PC-9 (cell line): ENCODE measurements around the gene GATA6. TPM values are rescaled to one million over a fixed set of nuclear protein-coding genes. Genes with fewer than 3 reads are reported as not detected.

Source experiments
- BruUV-seq: library from RNA; stranded (reverse); fragments of 400-500 nt; replicated peaks from 2 replicates; lab custom pipeline; 2021; lab: Mats Ljungman, UMichigan
- CTCF ChIA-PET: fragments of 300-600 bp; sonication (Branson Sonifier 250); formaldehyde crosslinking; loops from one replicate; lab custom pipeline; 2022; ENCODE audit warnings: antibody characterized with exemption; lab: Charles Lee
- POLR2A ChIA-PET: fragments of 300-600 bp; sonication (Branson Sonifier 250); formaldehyde crosslinking; loops from one replicate; lab custom pipeline; 2022; ENCODE audit warnings: antibody characterized with exemption; ENCODE audit not compliant: unreplicated experiment; lab: Charles Lee
- DNase-seq, 2 experiments: peaks; one replicate each; pipeline versions ENCODE4 v3.0.0 to v3.0.0-alpha.2; 2015 to 2022; ENCODE audit warnings: mixed read lengths in 1 of 2
- H2AFZ ChIP-seq: fragments of 200-600 bp; sonication (generic); 2 replicates; pipeline ENCODE4 v1.8.1; 2017; ENCODE audit warnings: antibody characterized with exemption
- H3F3A ChIP-seq: fragments of 200-600 bp; sonication (generic); 2 replicates; pipeline ENCODE4 v1.8.1; 2017; ENCODE audit warnings: antibody characterized with exemption, mild to moderate bottlenecking, low read depth; ENCODE audit not compliant: insufficient read depth
- H3K27ac ChIP-seq: fragments of 200-600 bp; sonication (generic); 2 replicates; pipeline ENCODE4 v1.6.1; 2016; ENCODE audit warnings: mixed run types
- H3K27me3 ChIP-seq: fragments of 200-600 bp; sonication (generic); 2 replicates; pipeline ENCODE4 v1.6.1; 2016; ENCODE audit warnings: low read depth, mixed run types; ENCODE audit not compliant: insufficient read depth
- H3K36me3 ChIP-seq: fragments of 200-600 bp; sonication (generic); 2 replicates; pipeline ENCODE4 v1.6.1; 2016; ENCODE audit warnings: low read depth, mixed run types
- H3K4me1 ChIP-seq: fragments of 200-600 bp; sonication (generic); replicated peaks from 2 replicates; pipeline ENCODE4 v1.6.1; 2016; ENCODE audit warnings: mixed run types; ENCODE audit not compliant: insufficient read depth
- H3K4me2 ChIP-seq: fragments of 200-600 bp; sonication (generic); 2 replicates; pipeline ENCODE4 v1.6.1; 2017; ENCODE audit warnings: mixed run types
- H3K4me3 ChIP-seq: fragments of 200-600 bp; sonication (generic); 2 replicates; pipeline ENCODE4 v1.6.1; 2016; ENCODE audit warnings: mixed run types
- H3K79me2 ChIP-seq: fragments of 200-600 bp; sonication (generic); 2 replicates; pipeline ENCODE4 v1.6.1; 2017; ENCODE audit warnings: low read depth, mixed run types
- H3K9me2 ChIP-seq: fragments of 200-600 bp; sonication (generic); 2 replicates; pipeline ENCODE4 v1.8.1; 2017; ENCODE audit warnings: mild to moderate bottlenecking; ENCODE audit not compliant: insufficient read depth
- H3K9me3 ChIP-seq: fragments of 200-600 bp; sonication (generic); 2 replicates; pipeline ENCODE4 v1.8.1; 2016; ENCODE audit warnings: low read depth; ENCODE audit not compliant: insufficient read depth
- H4K20me1 ChIP-seq: fragments of 200-600 bp; sonication (generic); 2 replicates; pipeline ENCODE4 v1.8.1; 2017; ENCODE audit not compliant: insufficient read depth
- CTCF ChIP-seq: fragments of 200-600 bp; sonication (generic); conservative IDR thresholded peaks from 2 replicates; pipeline ENCODE4 v1.6.1; 2017; ENCODE audit warnings: mixed run types, antibody characterized with exemption, mild to moderate bottlenecking, moderate library complexity
- EZH2 ChIP-seq: fragments of 200-600 bp; sonication (generic); IDR thresholded peaks from 2 replicates; pipeline ENCODE4 v1.8.0; 2017; ENCODE audit warnings: antibody characterized with exemption, low read depth
- intact Hi-C: fragments of 100-400 bp; cut with micrococcal nuclease; formaldehyde crosslinking; loops from one replicate; pipeline ENCODE4 v1.10.0; 2022; ENCODE audit not compliant: unreplicated experiment
- total RNA-seq: library from RNA; stranded (reverse); gene quantifications from 2 replicates; pipeline ENCODE4 v1.2.3, GENCODE V29; 2021

Gene GATA6
- total RNA-seq, 1 experiment from 2014 or later = 9.1 TPM

GRCh38 chr18:22238681-22239080 is 69.3 kb downstream of the GATA6 start:
- no peak overlapping the region for H3K27ac ChIP-seq
- intact Hi-C loops = no loop called here
- BruUV-seq = no TSS peak
- no peaks in the 10 kb centered on the region for H3K4me1 ChIP-seq
- H3K9me3 ChIP-seq = no peaks in the 10 kb centered on the region
- DNase-seq = no peak
- H3K4me2 ChIP-seq = no peak overlapping the region
- no peak overlapping the region for H2AFZ ChIP-seq
- H3K9me2 ChIP-seq = no peaks in the 10 kb centered on the region
- no peaks in the 10 kb centered on the region for H3K27me3 ChIP-seq
- ChIA-PET POLR2A (no interaction called here), CTCF (no interaction called here)
- H3F3A ChIP-seq = no peaks in the 10 kb centered on the region
- no peak overlapping the region for H3K4me3 ChIP-seq
- H3K79me2 ChIP-seq = no peaks in the 10 kb centered on the region
- H3K36me3 ChIP-seq = no peaks in the 10 kb centered on the region
- TF ChIP-seq CTCF (no peak), EZH2 (no peak)
- H4K20me1 ChIP-seq = no peaks in the 10 kb centered on the region

DNA sequence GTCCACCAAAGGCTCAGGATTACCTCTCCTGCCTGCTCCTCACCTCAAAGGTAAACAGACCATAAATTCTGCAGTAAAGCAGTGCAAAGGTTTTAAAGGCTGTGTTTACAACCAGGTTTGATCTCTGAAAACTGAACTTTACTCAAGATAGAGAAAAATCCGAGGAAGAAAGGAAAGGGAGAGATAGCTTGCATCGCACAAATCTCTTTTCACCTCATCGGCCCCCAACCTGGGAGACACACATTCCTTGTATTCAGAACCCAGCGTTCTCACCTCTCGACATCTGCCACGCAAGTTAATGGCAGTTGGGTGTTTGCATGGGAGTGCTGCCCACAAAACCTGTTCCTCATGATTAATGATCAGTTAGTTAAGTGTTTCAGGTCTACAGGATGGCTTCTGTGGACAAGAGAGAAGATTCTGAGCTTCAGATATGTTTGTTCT is 72.6 kb downstream of the GATA6 start:
- no peak for TF ChIP-seq CTCF
- H3F3A ChIP-seq = no peaks in the 10 kb centered on the region
- H3K4me2 ChIP-seq = no peak overlapping the region
- BruUV-seq = no TSS peak
- H3K9me2 ChIP-seq = no peaks in the 10 kb centered on the region
- H2AFZ ChIP-seq = no peak overlapping the region
- no peaks in the 10 kb centered on the region for H3K9me3 ChIP-seq
- no peaks in the 10 kb centered on the region for H3K79me2 ChIP-seq
- H3K27me3 ChIP-seq = no peaks in the 10 kb centered on the region
- CTCF ChIA-PET = no interaction called here
- POLR2A ChIA-PET = interaction anchor here (0.6 kb wide), 1 partner anchor 18 kb away, joined by 3 read pairs; no protein-coding TSS in a partner anchor
- DNase-seq = no peak
- H4K20me1 ChIP-seq = no peaks in the 10 kb centered on the region
- H3K36me3 ChIP-seq = no peaks in the 10 kb centered on the region
- intact Hi-C loops = no loop called here
- H3K27ac ChIP-seq = no peak overlapping the region
- no peaks in the 10 kb centered on the region for H3K4me1 ChIP-seq
- H3K4me3 ChIP-seq = no peak overlapping the region

DNA sequence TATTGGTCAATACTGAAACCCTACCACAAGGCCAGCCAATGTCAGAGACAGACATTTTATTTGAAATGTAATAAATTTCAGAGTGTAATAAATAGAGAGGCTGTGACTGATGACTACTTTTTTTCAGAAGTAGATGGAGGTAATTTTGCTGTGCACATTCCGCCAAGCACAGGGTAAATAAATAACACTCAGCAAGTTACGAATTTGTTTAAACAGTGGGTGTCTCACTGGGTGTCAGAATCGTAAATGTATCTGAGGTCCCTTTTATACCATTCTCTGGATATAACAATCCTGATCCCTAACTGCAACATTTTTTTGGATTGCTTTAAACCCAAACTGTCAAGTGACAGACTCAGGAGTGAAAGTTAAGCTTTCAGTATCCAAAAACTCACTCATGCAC is 74.1 kb downstream of the GATA6 start:
- H3K4me3 ChIP-seq = no peak overlapping the region
- DNase-seq = no peak
- no peaks in the 10 kb centered on the region for H4K20me1 ChIP-seq
- no peaks in the 10 kb centered on the region for H3K27me3 ChIP-seq
- no peaks in the 10 kb centered on the region for H3F3A ChIP-seq
- ChIA-PET CTCF (no interaction called here), POLR2A (no interaction called here)
- H3K9me2 ChIP-seq = no peaks in the 10 kb centered on the region
- TF ChIP-seq EZH2 = no peak
- TF ChIP-seq CTCF = no peak
- no TSS peak for BruUV-seq
- no peaks in the 10 kb centered on the region for H3K36me3 ChIP-seq
- no peaks in the 10 kb centered on the region for H3K4me1 ChIP-seq
- H3K27ac ChIP-seq = no peak overlapping the region
- no peaks in the 10 kb centered on the region for H3K79me2 ChIP-seq
- H2AFZ ChIP-seq = no peak overlapping the region
- intact Hi-C loops = no loop called here
- H3K4me2 ChIP-seq = no peak overlapping the region
- no peaks in the 10 kb centered on the region for H3K9me3 ChIP-seq
